A549 (cell line): ENCODE results near the gene SLC9A6.

Experiments used
- RAD21 ChIP-seq, 2 experiments: fragments of >200 bp in 1 of 2; sonication (Bioruptor Twin) in 1 of 2; formaldehyde crosslinking in 1 of 2; IDR thresholded peaks in 1 of 2; conservative IDR thresholded peaks in 1 of 2; 2 replicates in 1 of 2; 3 replicates in 1 of 2; pipeline ENCODE4 v1.6.1; 2012 to 2018; ENCODE audit warnings: inconsistent platforms in 1 of 2
- TF ChIP-seq, protein P1 (sequence below): fragments of 200-600 bp; sonication (generic); IDR thresholded peaks from 2 replicates; pipeline ENCODE4 v1.6.1; 2016; ENCODE audit warnings: antibody characterized with exemption, mild to moderate bottlenecking, moderate library complexity
- TF ChIP-seq, protein P2 (sequence below): fragments of >200 bp; sonication (Bioruptor Twin); formaldehyde crosslinking; IDR thresholded peaks from 3 replicates; pipeline ENCODE4 v1.5.1; 2016

DNA sequence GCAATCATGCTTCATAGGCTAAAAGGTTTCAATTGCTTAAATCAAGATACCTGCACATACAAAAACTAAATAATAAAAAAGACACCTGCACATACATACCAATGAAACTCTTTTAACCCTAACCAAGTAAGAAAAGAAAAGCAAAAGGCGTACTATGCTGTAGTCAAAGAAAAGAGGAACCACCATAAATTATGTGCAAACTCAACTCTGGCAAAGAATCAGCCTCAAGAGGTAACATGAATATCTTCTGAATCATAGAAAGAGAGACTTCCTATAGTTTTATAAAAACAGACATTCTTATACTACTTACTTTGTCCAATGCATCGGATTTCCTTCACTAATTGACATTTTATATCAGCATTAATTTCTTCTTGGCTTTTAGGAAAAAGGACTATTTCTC is 40.7 kb upstream of the SLC9A6 start:
- TF ChIP-seq, protein P1, sequence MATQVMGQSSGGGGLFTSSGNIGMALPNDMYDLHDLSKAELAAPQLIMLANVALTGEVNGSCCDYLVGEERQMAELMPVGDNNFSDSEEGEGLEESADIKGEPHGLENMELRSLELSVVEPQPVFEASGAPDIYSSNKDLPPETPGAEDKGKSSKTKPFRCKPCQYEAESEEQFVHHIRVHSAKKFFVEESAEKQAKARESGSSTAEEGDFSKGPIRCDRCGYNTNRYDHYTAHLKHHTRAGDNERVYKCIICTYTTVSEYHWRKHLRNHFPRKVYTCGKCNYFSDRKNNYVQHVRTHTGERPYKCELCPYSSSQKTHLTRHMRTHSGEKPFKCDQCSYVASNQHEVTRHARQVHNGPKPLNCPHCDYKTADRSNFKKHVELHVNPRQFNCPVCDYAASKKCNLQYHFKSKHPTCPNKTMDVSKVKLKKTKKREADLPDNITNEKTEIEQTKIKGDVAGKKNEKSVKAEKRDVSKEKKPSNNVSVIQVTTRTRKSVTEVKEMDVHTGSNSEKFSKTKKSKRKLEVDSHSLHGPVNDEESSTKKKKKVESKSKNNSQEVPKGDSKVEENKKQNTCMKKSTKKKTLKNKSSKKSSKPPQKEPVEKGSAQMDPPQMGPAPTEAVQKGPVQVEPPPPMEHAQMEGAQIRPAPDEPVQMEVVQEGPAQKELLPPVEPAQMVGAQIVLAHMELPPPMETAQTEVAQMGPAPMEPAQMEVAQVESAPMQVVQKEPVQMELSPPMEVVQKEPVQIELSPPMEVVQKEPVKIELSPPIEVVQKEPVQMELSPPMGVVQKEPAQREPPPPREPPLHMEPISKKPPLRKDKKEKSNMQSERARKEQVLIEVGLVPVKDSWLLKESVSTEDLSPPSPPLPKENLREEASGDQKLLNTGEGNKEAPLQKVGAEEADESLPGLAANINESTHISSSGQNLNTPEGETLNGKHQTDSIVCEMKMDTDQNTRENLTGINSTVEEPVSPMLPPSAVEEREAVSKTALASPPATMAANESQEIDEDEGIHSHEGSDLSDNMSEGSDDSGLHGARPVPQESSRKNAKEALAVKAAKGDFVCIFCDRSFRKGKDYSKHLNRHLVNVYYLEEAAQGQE = no peak
- no peak for TF ChIP-seq RAD21 (conservative IDR thresholded peaks at IDR 0.05 in 1 of 2, IDR thresholded peaks at IDR 0.05 in 1 of 2)
- TF ChIP-seq, protein P2, sequence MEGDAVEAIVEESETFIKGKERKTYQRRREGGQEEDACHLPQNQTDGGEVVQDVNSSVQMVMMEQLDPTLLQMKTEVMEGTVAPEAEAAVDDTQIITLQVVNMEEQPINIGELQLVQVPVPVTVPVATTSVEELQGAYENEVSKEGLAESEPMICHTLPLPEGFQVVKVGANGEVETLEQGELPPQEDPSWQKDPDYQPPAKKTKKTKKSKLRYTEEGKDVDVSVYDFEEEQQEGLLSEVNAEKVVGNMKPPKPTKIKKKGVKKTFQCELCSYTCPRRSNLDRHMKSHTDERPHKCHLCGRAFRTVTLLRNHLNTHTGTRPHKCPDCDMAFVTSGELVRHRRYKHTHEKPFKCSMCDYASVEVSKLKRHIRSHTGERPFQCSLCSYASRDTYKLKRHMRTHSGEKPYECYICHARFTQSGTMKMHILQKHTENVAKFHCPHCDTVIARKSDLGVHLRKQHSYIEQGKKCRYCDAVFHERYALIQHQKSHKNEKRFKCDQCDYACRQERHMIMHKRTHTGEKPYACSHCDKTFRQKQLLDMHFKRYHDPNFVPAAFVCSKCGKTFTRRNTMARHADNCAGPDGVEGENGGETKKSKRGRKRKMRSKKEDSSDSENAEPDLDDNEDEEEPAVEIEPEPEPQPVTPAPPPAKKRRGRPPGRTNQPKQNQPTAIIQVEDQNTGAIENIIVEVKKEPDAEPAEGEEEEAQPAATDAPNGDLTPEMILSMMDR = no peak
